ENCODE data around the gene SELENOW. TPM values are rescaled to one million over a fixed set of nuclear protein-coding genes. Genes with fewer than 3 reads are reported as not detected.
"Not testable (repeated sequence)": the region's sequence is repeated elsewhere in the genome, so short reads cannot be mapped to it uniquely, and the experiment has no call there.

Gene SELENOW
- total RNA-seq, 4 donors from 2014 or later = 730 to 1,512 (median 1,402) TPM

- intact Hi-C loops (cut with DNase I; ENCODE audit: low total_unique reads) = no loop called here
- no peak overlapping the region for H3K27ac ChIP-seq
- H3K36me3 ChIP-seq = no peaks in the 10 kb centered on the region
- in situ Hi-C loops (cut with MboI; ENCODE audit: low sequenced_read_pairs in 4 of 4) = no loop called here
- DNase-seq (no peak), ATAC-seq (no peak)
- TF ChIP-seq, protein P1, sequence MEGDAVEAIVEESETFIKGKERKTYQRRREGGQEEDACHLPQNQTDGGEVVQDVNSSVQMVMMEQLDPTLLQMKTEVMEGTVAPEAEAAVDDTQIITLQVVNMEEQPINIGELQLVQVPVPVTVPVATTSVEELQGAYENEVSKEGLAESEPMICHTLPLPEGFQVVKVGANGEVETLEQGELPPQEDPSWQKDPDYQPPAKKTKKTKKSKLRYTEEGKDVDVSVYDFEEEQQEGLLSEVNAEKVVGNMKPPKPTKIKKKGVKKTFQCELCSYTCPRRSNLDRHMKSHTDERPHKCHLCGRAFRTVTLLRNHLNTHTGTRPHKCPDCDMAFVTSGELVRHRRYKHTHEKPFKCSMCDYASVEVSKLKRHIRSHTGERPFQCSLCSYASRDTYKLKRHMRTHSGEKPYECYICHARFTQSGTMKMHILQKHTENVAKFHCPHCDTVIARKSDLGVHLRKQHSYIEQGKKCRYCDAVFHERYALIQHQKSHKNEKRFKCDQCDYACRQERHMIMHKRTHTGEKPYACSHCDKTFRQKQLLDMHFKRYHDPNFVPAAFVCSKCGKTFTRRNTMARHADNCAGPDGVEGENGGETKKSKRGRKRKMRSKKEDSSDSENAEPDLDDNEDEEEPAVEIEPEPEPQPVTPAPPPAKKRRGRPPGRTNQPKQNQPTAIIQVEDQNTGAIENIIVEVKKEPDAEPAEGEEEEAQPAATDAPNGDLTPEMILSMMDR (IDR thresholded peaks at IDR 0.05 in 4 of 5, conservative IDR thresholded peaks at IDR 0.05 in 1 of 5) = no peak
- no peak for TF ChIP-seq POLR2A (IDR thresholded peaks at IDR 0.05)
- no peaks in the 10 kb centered on the region for H3K9me3 ChIP-seq
- no peaks in the 10 kb centered on the region for H3K27me3 ChIP-seq
- H3K4me1 ChIP-seq = peaks cover 5 to 8% of the 10 kb centered on the region in 2 donors
- no peak overlapping the region for H3K4me3 ChIP-seq
Observed at GRCh38 chr19:47768604-47769003, 9.9 kb upstream of the SELENOW start.

DNA sequence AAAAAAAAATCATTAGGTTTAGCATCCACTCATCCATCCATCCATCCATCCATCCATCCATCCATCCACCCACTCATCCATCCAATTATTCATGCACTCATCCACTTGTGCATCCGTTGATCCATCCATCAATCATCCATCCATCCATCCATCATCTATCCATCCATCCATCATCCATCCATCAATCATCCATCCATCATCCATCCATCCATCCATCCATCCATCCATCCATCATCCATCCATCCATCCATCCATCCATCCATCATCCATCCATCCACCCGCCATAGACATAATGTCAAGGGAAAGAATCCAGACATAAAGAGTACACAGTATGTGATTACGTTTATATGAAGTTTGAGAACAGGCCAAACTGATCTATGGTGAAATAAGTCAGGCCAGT lies 9.0 kb upstream of the SELENOW start:
- no peak for DNase-seq
- Histone ChIP-seq H3K27ac (no peak overlapping the region), H3K4me3 (no peak overlapping the region), H3K27me3 (no peaks in the 10 kb centered on the region), H3K4me1 (peaks cover 5 to 8% of the 10 kb centered on the region in 2 donors), H3K9me3 (no peaks in the 10 kb centered on the region), H3K36me3 (no peaks in the 10 kb centered on the region)
- in situ Hi-C loops (cut with MboI; ENCODE audit: low sequenced_read_pairs in 4 of 4) (no loop called here), intact Hi-C loops (cut with DNase I; ENCODE audit: low total_unique reads) (no loop called here)
- ATAC-seq = no peak
- TF ChIP-seq POLR2A (IDR thresholded peaks at IDR 0.05) = no peak

GRCh38 chr19:47771291-47771690 lies 7.2 kb upstream of the SELENOW start:
- in situ Hi-C loops (cut with MboI; ENCODE audit: low sequenced_read_pairs in 4 of 4); H3K4me1 ChIP-seq; DNase-seq; H3K4me3 ChIP-seq; H3K36me3 ChIP-seq; H3K27ac ChIP-seq; ATAC-seq; H3K9me3 ChIP-seq; H3K27me3 ChIP-seq: not testable (repeated sequence)
- intact Hi-C loops (cut with DNase I; ENCODE audit: low total_unique reads) = loop anchor here (10.0 kb wide), 1 partner anchor 1994 kb away; the partner anchor contains the start of genes AP2A1 and TSKS

- H3K9me3 ChIP-seq = no peaks in the 10 kb centered on the region
- no peak overlapping the region for H3K4me3 ChIP-seq
- H3K4me1 ChIP-seq = peaks cover 23 to 28% of the 10 kb centered on the region in 2 donors
- no peaks in the 10 kb centered on the region for H3K27me3 ChIP-seq
- peak overlapping the region in 1 of 4 donors; percentile 39 for H3K27ac ChIP-seq
- intact Hi-C loops (cut with DNase I; ENCODE audit: low total_unique reads) = loop anchor here (5.0 to 10.0 kb wide), 2 partner anchors 169 to 1988 kb away; partner anchors contain the start of genes AP2A1, BICRA and TSKS
- in situ Hi-C loops (cut with MboI; ENCODE audit: low sequenced_read_pairs in 4 of 4) = no loop called here
- DNase-seq (no peak), ATAC-seq (no peak)
- H3K36me3 ChIP-seq = peaks cover 0 to 11% of the 10 kb centered on the region in 2 donors
- TF ChIP-seq POLR2A (IDR thresholded peaks at IDR 0.05) = no peak
- TF ChIP-seq, protein P1 (IDR thresholded peaks at IDR 0.05 in 4 of 5, conservative IDR thresholded peaks at IDR 0.05 in 1 of 5) = no peak
Observed at GRCh38 chr19:47776568-47776967, 1.9 kb upstream of the SELENOW start.

DNA sequence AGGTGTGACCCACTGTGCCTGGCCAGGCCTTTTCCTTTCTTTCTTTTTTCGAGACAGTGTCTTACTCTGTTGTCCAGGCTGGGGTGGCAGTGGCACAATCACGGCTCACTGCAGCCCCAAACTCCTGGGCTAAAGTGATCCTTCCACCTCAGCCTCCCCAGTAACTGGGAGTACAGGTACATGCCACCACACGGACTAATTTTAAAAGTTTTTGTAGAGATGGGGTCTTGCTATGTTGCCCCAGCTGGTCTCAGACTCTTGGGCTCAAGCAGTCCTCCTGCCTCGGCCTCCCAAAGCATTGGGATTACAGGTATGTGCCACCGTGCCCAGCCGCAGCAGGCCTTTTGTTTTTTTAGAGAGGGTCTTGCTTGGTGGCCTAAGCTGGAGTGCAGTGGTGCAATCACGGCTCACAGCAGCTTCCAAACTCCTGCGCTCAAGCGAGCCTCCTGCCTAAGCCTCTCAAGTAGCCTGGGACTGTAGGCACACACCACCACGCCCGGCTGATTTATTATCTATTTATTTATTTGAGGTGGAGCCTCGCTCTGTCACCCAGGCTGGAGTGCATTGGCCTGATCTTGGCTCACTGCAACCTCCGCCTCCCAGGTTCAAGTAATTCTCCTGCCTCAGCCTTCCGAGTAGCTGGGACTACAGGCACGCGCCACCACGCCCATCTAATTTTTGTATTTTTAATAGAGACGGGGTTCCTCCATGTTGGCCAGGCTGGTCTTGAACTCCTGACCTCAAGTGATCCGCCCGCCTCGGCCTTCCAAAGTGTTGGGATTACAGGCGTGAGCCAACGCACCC lies 1.1 kb upstream of the SELENOW start:
- H3K4me3 ChIP-seq = peak overlapping the region; percentile 74 to 98 (median 90)
- in situ Hi-C loops (cut with MboI; ENCODE audit: low sequenced_read_pairs in 4 of 4); ATAC-seq; DNase-seq; H3K9me3 ChIP-seq; H3K27me3 ChIP-seq: not testable (repeated sequence)
- peaks cover 0 to 14% of the 10 kb centered on the region in 2 donors for H3K36me3 ChIP-seq
- peaks cover 31 to 37% of the 10 kb centered on the region in 2 donors for H3K4me1 ChIP-seq
- peak overlapping the region; percentile 93 to 99 (median 95) for H3K27ac ChIP-seq
- intact Hi-C loops (cut with DNase I; ENCODE audit: low total_unique reads) = loop anchor here (2.0 to 10.0 kb wide), 3 partner anchors 33 to 1987 kb away; partner anchors contain the start of genes AP2A1, BICRA, NOP53 and TSKS

DNA sequence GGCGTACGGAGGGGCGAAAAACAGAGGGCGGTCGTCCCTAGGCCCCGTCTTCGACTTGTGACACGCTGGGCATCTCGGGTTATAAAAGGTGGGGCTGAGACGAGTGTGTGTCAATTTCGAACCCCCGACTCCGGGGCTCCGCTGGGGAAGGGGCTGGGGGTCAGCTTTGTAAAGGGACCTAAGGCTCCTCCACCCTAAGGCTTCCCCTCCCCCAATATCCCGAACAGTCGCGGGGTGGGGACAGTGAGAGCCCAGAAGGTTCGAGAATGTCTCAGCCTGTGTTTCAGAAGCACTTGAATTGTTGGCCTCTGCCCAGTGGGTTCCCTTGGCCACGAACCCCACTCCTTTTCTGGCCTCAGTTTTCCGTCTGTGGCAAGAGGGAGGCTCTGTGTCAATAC lies 450 bp downstream of the SELENOW start:
- TF ChIP-seq, protein P1 (IDR thresholded peaks at IDR 0.05 in 4 of 5, conservative IDR thresholded peaks at IDR 0.05 in 1 of 5) = no peak
- TF ChIP-seq POLR2A (IDR thresholded peaks at IDR 0.05) = no peak
- ATAC-seq (peak; percentile 24 to 52), DNase-seq (peak; percentile 35 to 75)
- in situ Hi-C loops (cut with MboI; ENCODE audit: low sequenced_read_pairs in 4 of 4) (no loop called here), intact Hi-C loops (cut with DNase I; ENCODE audit: low total_unique reads) (loop anchor here (2.0 to 10.0 kb wide), 3 partner anchors 34 to 1986 kb away; partner anchors contain the start of genes AP2A1, BICRA, NOP53 and TSKS)
- H3K9me3 ChIP-seq = no peaks in the 10 kb centered on the region
- peak overlapping the region; percentile 93 to 99 (median 95) for H3K27ac ChIP-seq
- H3K4me3 ChIP-seq = peak overlapping the region; percentile 74 to 98 (median 90)
- H3K4me1 ChIP-seq = peaks cover 41% of the 10 kb centered on the region in 2 donors
- H3K27me3 ChIP-seq = no peaks in the 10 kb centered on the region
- peaks cover 0 to 25% of the 10 kb centered on the region in 2 donors for H3K36me3 ChIP-seq

Data from gastrocnemius medialis (tissue), 4 donors.